HG03095 (cell line): ENCODE data around the gene NACC2.
"Not testable (repeated sequence)": the region's sequence is repeated elsewhere in the genome, so short reads cannot be mapped to it uniquely, and the experiment has no call there.

Experiments
- ATAC-seq: cut with Tn5 transposase; IDR thresholded peaks from one replicate; pipeline ENCODE4 v1.9.1; 2021; ENCODE audit warnings: moderate library complexity; ENCODE audit not compliant: unreplicated experiment

Gene NACC2

GRCh38 chr9:136082496-136083361 is 12.4 kb downstream of the NACC2 start:
- ATAC-seq = no peak

- no peak for ATAC-seq
Measured at GRCh38 chr9:136081826-136082495, 13.1 kb downstream of the NACC2 start.

- ATAC-seq = no peak
Measured at GRCh38 chr9:136081113-136081825, 13.8 kb downstream of the NACC2 start.

- no peak for ATAC-seq
Measured at GRCh38 chr9:136080716-136081112, 14.4 kb downstream of the NACC2 start.

GRCh38 chr9:136079916-136080246 is 15.2 kb downstream of the NACC2 start:
- ATAC-seq = no peak

GRCh38 chr9:136079211-136079915 is 15.7 kb downstream of the NACC2 start:
- no peak for ATAC-seq

GRCh38 chr9:136078498-136079011 is 16.5 kb downstream of the NACC2 start:
- ATAC-seq = no peak

GRCh38 chr9:136078024-136078423 is 17.1 kb downstream of the NACC2 start:
- no peak for ATAC-seq

- no peak for ATAC-seq
Measured at GRCh38 chr9:136077491-136077890, 17.6 kb downstream of the NACC2 start.

- ATAC-seq = no peak
Measured at GRCh38 chr9:136075881-136076678, 19.0 kb downstream of the NACC2 start.

GRCh38 chr9:136075134-136075841 is 19.8 kb downstream of the NACC2 start:
- no peak for ATAC-seq

GRCh38 chr9:136074706-136075105 is 20.4 kb downstream of the NACC2 start:
- ATAC-seq = no peak

GRCh38 chr9:136062657-136063439 is 32.2 kb downstream of the NACC2 start:
- no peak for ATAC-seq

GRCh38 chr9:136061916-136062315 is 33.2 kb downstream of the NACC2 start:
- ATAC-seq = not testable (repeated sequence)

GRCh38 chr9:136061405-136061804 is 33.7 kb downstream of the NACC2 start:
- no peak for ATAC-seq

GRCh38 chr9:136060671-136061371 is 34.3 kb downstream of the NACC2 start:
- no peak for ATAC-seq

- ATAC-seq = no peak
Measured at GRCh38 chr9:136059851-136060670, 35.0 kb downstream of the NACC2 start.
